ENCODE data around the gene TPK1.
"Not testable (repeated sequence)": the region's sequence is repeated elsewhere in the genome, so short reads cannot be mapped to it uniquely, and the experiment has no call there.

TPK1 gene

DNA sequence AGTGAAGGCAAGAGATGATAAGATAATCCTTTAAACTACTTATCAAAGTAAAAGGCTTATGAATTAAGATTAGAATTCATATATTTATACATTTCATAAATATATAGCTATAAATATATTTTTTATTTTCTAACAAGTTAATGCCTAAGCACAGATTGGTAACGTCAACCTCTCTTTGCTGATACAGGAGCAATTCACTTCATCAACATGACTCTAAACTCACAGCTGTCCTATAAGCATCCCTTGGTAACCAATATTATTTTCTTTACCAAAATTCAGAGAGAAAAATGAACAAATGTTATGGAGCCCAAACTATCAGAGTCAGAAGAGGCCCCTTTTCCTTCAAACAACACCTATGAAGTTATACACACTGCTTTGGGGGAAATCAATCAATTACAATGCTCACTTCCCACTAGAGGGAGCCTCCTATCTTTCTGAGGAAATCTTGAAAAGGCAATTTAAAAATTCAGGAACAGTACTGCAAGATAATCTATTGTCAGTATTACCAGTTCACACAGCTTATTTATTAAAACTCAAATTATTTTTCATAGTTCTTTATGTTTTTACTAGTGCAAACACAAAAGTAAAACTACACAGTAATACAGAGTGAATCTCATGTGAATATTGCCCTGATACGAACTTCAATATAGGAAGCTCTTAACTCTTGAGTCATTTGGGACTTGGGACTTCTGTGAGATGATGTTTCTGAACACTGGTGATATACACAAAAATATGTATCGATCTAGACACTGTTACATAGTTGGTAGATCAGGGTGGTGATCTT, 381.4 kb downstream of the TPK1 start:
- no peaks in the 10 kb centered on the region for H3K27me3 ChIP-seq (ENCODE audit: control insufficient read depth in 2 of 2, insufficient read depth in 2 of 2, low read length in 2 of 2)
- H3K9me3 ChIP-seq (ENCODE audit: control insufficient read depth in 2 of 2, low read length in 2 of 2) = no peaks in the 10 kb centered on the region
- no peak overlapping the region for H3K27ac ChIP-seq (ENCODE audit: low read depth in 2 of 2, low read length in 2 of 2)
- H3K9ac ChIP-seq (ENCODE audit: low read depth in 1 of 2, low read length in 2 of 2) = no peak overlapping the region
- no peak overlapping the region for H3K4me3 ChIP-seq (ENCODE audit: low read length in 2 of 2)
- no peaks in the 10 kb centered on the region for H3K4me1 ChIP-seq (ENCODE audit: control insufficient read depth in 2 of 2, insufficient read depth in 2 of 2, low read length in 2 of 2)
- H3K36me3 ChIP-seq (ENCODE audit: control insufficient read depth in 2 of 2, insufficient read depth in 2 of 2, low read length in 2 of 2) = no peaks in the 10 kb centered on the region

DNA sequence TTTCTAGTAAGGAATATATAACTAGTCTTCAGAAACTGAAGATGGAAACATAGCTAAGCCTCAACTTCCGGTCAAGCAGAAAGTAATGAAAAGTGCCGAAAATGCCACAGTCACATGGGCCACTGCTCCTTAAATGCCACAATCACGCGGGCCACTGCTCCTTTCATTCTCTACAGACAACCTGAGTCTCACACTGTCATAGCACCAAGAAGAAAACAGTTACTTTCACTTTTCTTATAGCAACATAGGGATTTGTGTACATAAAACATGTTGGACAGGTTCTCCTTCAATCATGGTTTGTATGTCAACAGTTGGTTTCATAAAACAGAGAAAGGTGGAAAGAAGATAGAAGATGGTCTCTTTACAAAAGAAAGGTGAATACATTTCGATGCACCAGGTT, 383.8 kb downstream of the TPK1 start:
- no peaks in the 10 kb centered on the region for H3K36me3 ChIP-seq (ENCODE audit: control insufficient read depth in 2 of 2, insufficient read depth in 2 of 2, low read length in 2 of 2)
- peak overlapping the region in 1 of 2 donors; percentile 1 for H3K4me3 ChIP-seq (ENCODE audit: low read length in 2 of 2)
- no peaks in the 10 kb centered on the region for H3K4me1 ChIP-seq (ENCODE audit: control insufficient read depth in 2 of 2, insufficient read depth in 2 of 2, low read length in 2 of 2)

DNA sequence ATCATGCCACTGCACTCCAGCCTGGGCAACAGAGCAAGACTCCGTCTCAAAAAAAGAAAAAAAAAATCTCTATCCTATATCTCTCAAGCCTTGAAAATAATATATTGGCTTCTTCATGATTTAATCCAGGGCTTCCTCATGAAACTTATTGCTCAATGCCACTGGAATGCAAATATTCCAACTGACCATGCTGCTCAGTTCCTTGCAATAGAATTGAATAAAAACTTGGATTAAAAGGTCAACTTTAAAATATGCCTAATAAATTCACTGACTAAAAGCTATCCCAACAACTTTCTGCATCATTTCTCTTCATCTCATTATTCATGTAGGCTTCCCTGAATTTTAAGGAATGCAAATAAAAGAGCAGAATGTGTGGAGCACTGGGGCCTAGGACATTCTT, 390.3 kb downstream of the TPK1 start:
- Histone ChIP-seq H3K4me3 (ENCODE audit: low read length in 2 of 2) (no peak overlapping the region), H3K9me3 (ENCODE audit: control insufficient read depth in 2 of 2, low read length in 2 of 2) (no peaks in the 10 kb centered on the region), H3K36me3 (ENCODE audit: control insufficient read depth in 2 of 2, insufficient read depth in 2 of 2, low read length in 2 of 2) (no peaks in the 10 kb centered on the region), H3K9ac (ENCODE audit: low read depth in 1 of 2, low read length in 2 of 2) (no peak overlapping the region), H3K27me3 (ENCODE audit: control insufficient read depth in 2 of 2, insufficient read depth in 2 of 2, low read length in 2 of 2) (no peaks in the 10 kb centered on the region), H3K27ac (ENCODE audit: low read depth in 2 of 2, low read length in 2 of 2) (no peak overlapping the region), H3K4me1 (ENCODE audit: control insufficient read depth in 2 of 2, insufficient read depth in 2 of 2, low read length in 2 of 2) (no peaks in the 10 kb centered on the region)

More for the DNA sequence above, 383.8 kb downstream of the TPK1 start:
- Histone ChIP-seq H3K9me3 (ENCODE audit: control insufficient read depth in 2 of 2, low read length in 2 of 2) (no peaks in the 10 kb centered on the region), H3K27me3 (ENCODE audit: control insufficient read depth in 2 of 2, insufficient read depth in 2 of 2, low read length in 2 of 2) (no peaks in the 10 kb centered on the region), H3K27ac (ENCODE audit: low read depth in 2 of 2, low read length in 2 of 2) (no peak overlapping the region), H3K9ac (ENCODE audit: low read depth in 1 of 2, low read length in 2 of 2) (no peak overlapping the region)

DNA sequence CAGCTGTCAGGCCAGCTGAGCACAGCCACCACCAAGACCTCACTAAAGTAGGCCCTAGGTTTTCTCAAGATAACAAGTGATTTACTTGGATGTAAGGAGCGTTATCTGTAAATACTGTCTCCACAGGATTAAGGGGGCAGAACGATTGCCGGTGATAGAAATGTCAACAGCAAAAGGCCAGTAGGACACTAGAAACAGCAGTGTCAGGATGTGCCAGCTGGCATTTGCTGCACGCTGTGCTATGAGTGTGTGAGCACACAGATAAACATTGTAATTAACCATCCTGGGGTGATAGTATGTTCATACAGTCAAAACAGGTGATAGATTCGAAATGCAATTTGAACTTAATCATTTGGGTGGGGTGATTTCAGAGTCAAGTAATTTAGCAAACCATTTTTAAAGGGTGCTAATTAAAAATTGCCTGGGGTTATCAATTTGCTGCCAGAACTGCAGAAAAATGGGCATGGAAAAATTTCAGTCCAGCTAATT, 396.1 kb downstream of the TPK1 start:
- Histone ChIP-seq H3K27ac (ENCODE audit: low read depth in 2 of 2, low read length in 2 of 2) (no peak overlapping the region), H3K27me3 (ENCODE audit: control insufficient read depth in 2 of 2, insufficient read depth in 2 of 2, low read length in 2 of 2) (no peaks in the 10 kb centered on the region), H3K9me3 (ENCODE audit: control insufficient read depth in 2 of 2, low read length in 2 of 2) (no peaks in the 10 kb centered on the region), H3K9ac (ENCODE audit: low read depth in 1 of 2, low read length in 2 of 2) (no peak overlapping the region), H3K4me3 (ENCODE audit: low read length in 2 of 2) (no peak overlapping the region), H3K36me3 (ENCODE audit: control insufficient read depth in 2 of 2, insufficient read depth in 2 of 2, low read length in 2 of 2) (no peaks in the 10 kb centered on the region), H3K4me1 (ENCODE audit: control insufficient read depth in 2 of 2, insufficient read depth in 2 of 2, low read length in 2 of 2) (no peaks in the 10 kb centered on the region)

DNA sequence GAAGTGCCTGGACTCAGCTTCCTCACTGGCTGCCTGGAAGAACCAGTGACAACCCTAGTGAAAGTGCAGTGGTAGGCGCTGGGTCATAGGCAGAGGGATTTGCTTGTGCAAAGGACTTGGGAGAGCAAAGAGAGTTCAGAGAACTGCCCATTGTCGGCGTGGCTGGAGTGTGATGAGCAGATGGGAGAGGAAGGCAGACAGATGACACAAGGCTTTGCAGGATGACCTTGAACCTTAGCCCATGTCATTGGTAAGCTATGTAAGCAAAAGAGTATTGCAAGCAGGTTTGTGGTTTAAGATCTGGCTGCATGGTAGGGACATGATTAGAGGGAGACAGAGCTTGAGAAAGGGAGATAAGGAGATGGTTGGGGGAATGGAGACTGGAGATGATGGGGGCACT, 397.1 kb downstream of the TPK1 start:
- Histone ChIP-seq H3K4me1 (ENCODE audit: control insufficient read depth in 2 of 2, insufficient read depth in 2 of 2, low read length in 2 of 2) (no peaks in the 10 kb centered on the region), H3K27me3 (ENCODE audit: control insufficient read depth in 2 of 2, insufficient read depth in 2 of 2, low read length in 2 of 2) (no peaks in the 10 kb centered on the region), H3K9ac (ENCODE audit: low read depth in 1 of 2, low read length in 2 of 2) (no peak overlapping the region), H3K9me3 (ENCODE audit: control insufficient read depth in 2 of 2, low read length in 2 of 2) (no peaks in the 10 kb centered on the region), H3K36me3 (ENCODE audit: control insufficient read depth in 2 of 2, insufficient read depth in 2 of 2, low read length in 2 of 2) (no peaks in the 10 kb centered on the region), H3K27ac (ENCODE audit: low read depth in 2 of 2, low read length in 2 of 2) (no peak overlapping the region), H3K4me3 (ENCODE audit: low read length in 2 of 2) (no peak overlapping the region)

DNA sequence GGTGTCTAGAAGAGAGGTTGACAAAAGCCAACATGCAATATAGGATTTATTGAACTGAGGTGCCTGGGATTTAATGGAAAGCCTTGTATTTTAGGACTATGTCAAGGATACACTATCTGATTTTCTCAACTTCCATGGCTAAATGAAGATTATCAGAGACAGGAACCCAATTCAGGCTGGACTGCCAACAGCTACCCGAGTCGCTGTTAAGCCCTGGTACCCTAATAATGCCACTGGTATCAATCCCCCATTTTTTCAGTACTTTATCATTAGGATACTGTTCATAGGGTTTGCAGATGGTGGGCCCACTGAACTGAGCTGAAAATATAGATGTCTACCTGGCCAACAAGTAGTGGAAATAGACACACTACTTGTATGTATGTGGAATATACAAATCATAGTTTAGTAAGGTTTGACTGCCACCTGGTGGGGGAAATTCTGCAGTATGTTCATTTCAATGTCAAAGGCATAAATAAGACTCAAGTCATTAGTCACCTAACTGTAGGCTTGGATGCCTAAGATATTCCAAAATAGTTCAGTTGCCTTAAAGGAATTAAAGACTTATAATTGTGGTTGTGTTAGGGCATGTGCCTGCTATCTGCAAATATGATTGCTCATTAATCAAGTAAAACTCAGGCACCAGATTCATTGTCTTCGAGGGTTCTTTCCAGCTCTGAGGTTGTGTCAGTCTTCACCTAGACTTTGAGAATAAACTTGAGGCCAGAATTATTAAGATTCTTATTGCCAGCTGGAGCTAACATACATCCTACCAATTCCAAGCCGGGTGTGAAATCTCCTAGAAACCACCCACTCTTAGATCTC, 398.3 kb downstream of the TPK1 start:
- Histone ChIP-seq H3K4me3 (ENCODE audit: low read length in 2 of 2) (no peak overlapping the region), H3K27me3 (ENCODE audit: control insufficient read depth in 2 of 2, insufficient read depth in 2 of 2, low read length in 2 of 2) (no peaks in the 10 kb centered on the region), H3K36me3 (ENCODE audit: control insufficient read depth in 2 of 2, insufficient read depth in 2 of 2, low read length in 2 of 2) (no peaks in the 10 kb centered on the region)

DNA sequence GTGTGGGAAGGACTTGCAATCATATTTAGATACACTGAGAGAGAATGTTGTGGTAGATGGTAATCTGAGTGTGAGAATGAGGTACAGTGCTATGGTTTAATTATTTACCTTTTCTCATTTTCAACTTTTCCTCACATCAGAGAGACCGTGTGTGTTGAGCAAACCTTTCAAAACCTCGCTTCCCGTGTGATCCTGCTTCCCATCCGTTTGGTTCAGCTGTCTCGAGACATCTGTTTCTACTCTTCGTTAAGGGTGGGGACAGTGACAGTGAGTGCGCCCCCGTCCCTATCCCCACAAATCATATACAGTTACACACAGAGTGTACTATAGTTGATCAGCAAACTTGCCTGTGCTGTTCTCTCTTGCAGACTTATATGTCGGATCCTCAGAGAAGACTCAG, 399.4 kb downstream of the TPK1 start:
- no peaks in the 10 kb centered on the region for H3K4me1 ChIP-seq (ENCODE audit: control insufficient read depth in 2 of 2, insufficient read depth in 2 of 2, low read length in 2 of 2)
- H3K9me3 ChIP-seq (ENCODE audit: control insufficient read depth in 2 of 2, low read length in 2 of 2) = no peaks in the 10 kb centered on the region
- no peaks in the 10 kb centered on the region for H3K36me3 ChIP-seq (ENCODE audit: control insufficient read depth in 2 of 2, insufficient read depth in 2 of 2, low read length in 2 of 2)
- H3K27me3 ChIP-seq (ENCODE audit: control insufficient read depth in 2 of 2, insufficient read depth in 2 of 2, low read length in 2 of 2) = no peaks in the 10 kb centered on the region
- H3K4me3 ChIP-seq (ENCODE audit: low read length in 2 of 2) = no peak overlapping the region
- H3K27ac ChIP-seq (ENCODE audit: low read depth in 2 of 2, low read length in 2 of 2) = no peak overlapping the region
- no peak overlapping the region for H3K9ac ChIP-seq (ENCODE audit: low read depth in 1 of 2, low read length in 2 of 2)

More for the DNA sequence above, 398.3 kb downstream of the TPK1 start:
- H3K4me1 ChIP-seq (ENCODE audit: control insufficient read depth in 2 of 2, insufficient read depth in 2 of 2, low read length in 2 of 2) = no peaks in the 10 kb centered on the region
- no peak overlapping the region for H3K9ac ChIP-seq (ENCODE audit: low read depth in 1 of 2, low read length in 2 of 2)
- no peaks in the 10 kb centered on the region for H3K9me3 ChIP-seq (ENCODE audit: control insufficient read depth in 2 of 2, low read length in 2 of 2)
- no peak overlapping the region for H3K27ac ChIP-seq (ENCODE audit: low read depth in 2 of 2, low read length in 2 of 2)

DNA sequence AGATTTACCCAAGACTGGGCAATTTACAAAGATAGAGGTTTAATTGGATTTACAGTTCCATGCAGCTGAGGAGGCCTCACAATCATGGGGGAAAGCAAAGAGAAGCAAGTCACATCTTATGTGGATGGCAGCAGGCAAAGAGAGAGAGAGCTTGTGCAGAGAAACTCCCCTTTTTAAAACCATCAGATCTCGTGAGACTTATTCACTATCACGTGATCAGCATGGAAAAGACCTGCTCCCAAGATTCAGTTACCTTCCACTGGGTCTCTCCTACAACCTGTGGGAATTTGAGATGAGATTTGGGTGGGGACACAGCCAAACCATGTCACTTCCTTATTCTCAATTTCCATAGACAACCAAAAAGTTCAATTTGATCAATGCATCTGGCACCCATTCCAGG, 407.4 kb downstream of the TPK1 start:
- Histone ChIP-seq H3K4me1 (ENCODE audit: control insufficient read depth in 2 of 2, insufficient read depth in 2 of 2, low read length in 2 of 2) (peaks cover 0 to 3% of the 10 kb centered on the region in 2 donors), H3K36me3 (ENCODE audit: control insufficient read depth in 2 of 2, insufficient read depth in 2 of 2, low read length in 2 of 2) (no peaks in the 10 kb centered on the region), H3K27ac (ENCODE audit: low read depth in 2 of 2, low read length in 2 of 2) (no peak overlapping the region), H3K9ac (ENCODE audit: low read depth in 1 of 2, low read length in 2 of 2) (no peak overlapping the region), H3K4me3 (ENCODE audit: low read length in 2 of 2) (no peak overlapping the region), H3K9me3 (ENCODE audit: control insufficient read depth in 2 of 2, low read length in 2 of 2) (no peaks in the 10 kb centered on the region), H3K27me3 (ENCODE audit: control insufficient read depth in 2 of 2, insufficient read depth in 2 of 2, low read length in 2 of 2) (no peaks in the 10 kb centered on the region)

GRCh38 chr7:144427539-144427938, 408.3 kb downstream of the TPK1 start:
- not testable (repeated sequence) for H3K27me3 ChIP-seq (ENCODE audit: control insufficient read depth in 2 of 2, insufficient read depth in 2 of 2, low read length in 2 of 2); H3K4me3 ChIP-seq (ENCODE audit: low read length in 2 of 2); H3K27ac ChIP-seq (ENCODE audit: low read depth in 2 of 2, low read length in 2 of 2); H3K9me3 ChIP-seq (ENCODE audit: control insufficient read depth in 2 of 2, low read length in 2 of 2); H3K4me1 ChIP-seq (ENCODE audit: control insufficient read depth in 2 of 2, insufficient read depth in 2 of 2, low read length in 2 of 2); H3K36me3 ChIP-seq (ENCODE audit: control insufficient read depth in 2 of 2, insufficient read depth in 2 of 2, low read length in 2 of 2); H3K9ac ChIP-seq (ENCODE audit: low read depth in 1 of 2, low read length in 2 of 2)

DNA sequence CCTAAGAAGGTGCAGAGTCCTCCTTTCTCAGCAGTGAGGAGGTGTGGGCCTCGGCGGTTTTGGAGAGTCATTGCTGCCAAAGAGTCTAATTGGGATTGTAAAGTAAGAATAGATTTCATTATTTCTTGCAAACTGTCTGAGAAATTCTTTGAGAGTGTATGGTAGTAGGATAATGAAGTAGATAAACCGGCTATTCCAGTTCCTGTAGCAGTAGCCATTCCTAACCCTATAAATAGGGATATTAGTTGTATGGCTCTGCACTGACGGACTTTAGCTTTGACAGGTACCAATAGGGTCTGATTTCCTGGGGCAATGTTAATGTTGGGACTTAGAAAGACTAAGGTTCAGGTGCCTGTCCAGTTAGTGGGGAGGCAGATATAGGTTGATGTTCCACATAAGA, 416.9 kb downstream of the TPK1 start:
- H3K9me3 ChIP-seq (ENCODE audit: control insufficient read depth in 2 of 2, low read length in 2 of 2); H3K4me3 ChIP-seq (ENCODE audit: low read length in 2 of 2); H3K9ac ChIP-seq (ENCODE audit: low read depth in 1 of 2, low read length in 2 of 2); H3K36me3 ChIP-seq (ENCODE audit: control insufficient read depth in 2 of 2, insufficient read depth in 2 of 2, low read length in 2 of 2); H3K4me1 ChIP-seq (ENCODE audit: control insufficient read depth in 2 of 2, insufficient read depth in 2 of 2, low read length in 2 of 2); H3K27me3 ChIP-seq (ENCODE audit: control insufficient read depth in 2 of 2, insufficient read depth in 2 of 2, low read length in 2 of 2); H3K27ac ChIP-seq (ENCODE audit: low read depth in 2 of 2, low read length in 2 of 2): not testable (repeated sequence)
